H1 (cell line): ENCODE data around the gene CHST12. TPM values are rescaled to one million over a fixed set of nuclear protein-coding genes. Genes with fewer than 3 reads are reported as not detected.

Experiments used
- CTCF ChIA-PET: fragments of 300-600 bp; sonication (Branson Sonifier 250); formaldehyde crosslinking; loops from one replicate; lab custom pipeline; 2021; ENCODE audit not compliant: partially characterized antibody; lab: Charles Lee
- POLR2A ChIA-PET: fragments of 300-600 bp; sonication (Branson Sonifier 250); formaldehyde crosslinking; loops from one replicate; lab custom pipeline; 2021; ENCODE audit warnings: inconsistent platforms; ENCODE audit not compliant: partially characterized antibody; lab: Charles Lee
- DNase-seq, 2 experiments: peaks; one replicate each; pipeline versions ENCODE4 v3.0.0 to v3.0.0-alpha.2; 2010 to 2022; ENCODE audit warnings: low spot score in 2 of 2, low read depth in 1 of 2, mixed read lengths in 1 of 2
- FAIRE-seq: peaks from 2 replicates; lab custom pipeline; 2011; peaks lifted over from hg19 to GRCh38; lab: Jason Lieb, UNC
- H2AFZ ChIP-seq: 2 replicates; pipeline ENCODE4 v1.8.1; 2012; ENCODE audit warnings: low read length, inconsistent platforms
- H2AK5ac ChIP-seq: 2 replicates; pipeline ENCODE4 v1.6.1; 2013; ENCODE audit warnings: low read depth, low read length
- H2BK120ac ChIP-seq: replicated peaks from 2 replicates; pipeline ENCODE3; 2013; ENCODE audit warnings: low read depth, low read length, inconsistent platforms
- H2BK12ac ChIP-seq: 2 replicates; pipeline ENCODE4 v1.6.1; 2013; ENCODE audit warnings: low read depth, low read length
- H2BK15ac ChIP-seq: 2 replicates; pipeline ENCODE4 v1.6.1; 2013; ENCODE audit warnings: low read length
- H2BK20ac ChIP-seq: 2 replicates; pipeline ENCODE4 v1.6.1; 2013; ENCODE audit warnings: low read length
- H2BK5ac ChIP-seq: 2 replicates; pipeline ENCODE4 v1.6.1; 2013; ENCODE audit warnings: low read depth, low read length
- H3K14ac ChIP-seq: 2 replicates; pipeline ENCODE4 v1.6.1; 2013; ENCODE audit warnings: inconsistent platforms; ENCODE audit not compliant: insufficient read length
- H3K18ac ChIP-seq: 2 replicates; pipeline ENCODE4 v1.6.1; 2013; ENCODE audit warnings: low read length; ENCODE audit errors: extremely low read depth
- H3K23ac ChIP-seq: 2 replicates; pipeline ENCODE4 v1.6.1; 2013; ENCODE audit warnings: inconsistent platforms; ENCODE audit not compliant: insufficient read length
- H3K23me2 ChIP-seq: 2 replicates; pipeline ENCODE4 v1.6.1; 2013; ENCODE audit warnings: low read depth, low read length
- H3K27ac ChIP-seq: 2 replicates; pipeline ENCODE4 v1.6.1; 2011; ENCODE audit warnings: low read depth, low read length, inconsistent platforms
- H3K27me3 ChIP-seq, 4 experiments: replicated peaks in 1 of 4; 1 replicate in 1 of 4; 2 replicates in 3 of 4; pipeline versions ENCODE4 v1.6.1 to v1.8.1; 2011 to 2013; ENCODE audit warnings: low read length in 3 of 4, mild to moderate bottlenecking in 3 of 4, inconsistent platforms in 2 of 4, mixed read lengths in 2 of 4, moderate library complexity in 1 of 4; ENCODE audit not compliant: control insufficient read depth in 3 of 4, insufficient read depth in 3 of 4; ENCODE audit errors: extremely low read depth in 1 of 4
- H3K36me3 ChIP-seq, 4 experiments: 2 replicates each; pipeline versions ENCODE4 v1.6.1 to v1.8.1; 2011 to 2013; ENCODE audit warnings: mild to moderate bottlenecking in 4 of 4, low read length in 3 of 4, moderate library complexity in 2 of 4, control low read depth in 1 of 4, inconsistent platforms in 1 of 4; ENCODE audit not compliant: insufficient read depth in 4 of 4, control insufficient read depth in 2 of 4
- H3K4ac ChIP-seq: replicated peaks from 2 replicates; pipeline ENCODE3; 2013; ENCODE audit warnings: low read length, low read depth, mixed read lengths, inconsistent platforms; ENCODE audit not compliant: insufficient read length
- H3K4me1 ChIP-seq, 4 experiments: replicated peaks in 1 of 4; 1 replicate in 1 of 4; 2 replicates in 3 of 4; pipeline versions ENCODE4 v1.6.1 to v1.8.1; 2011 to 2013; ENCODE audit warnings: low read length in 3 of 4, inconsistent platforms in 2 of 4, mixed read lengths in 1 of 4; ENCODE audit not compliant: insufficient read depth in 4 of 4, control insufficient read depth in 3 of 4
- H3K4me2 ChIP-seq, 2 experiments: 2 replicates each; pipeline versions ENCODE4 v1.6.1 to v1.8.1; 2011 to 2013; ENCODE audit warnings: low read depth in 2 of 2, low read length in 2 of 2, control low read depth in 1 of 2, inconsistent platforms in 1 of 2, mild to moderate bottlenecking in 1 of 2; ENCODE audit not compliant: insufficient read depth in 1 of 2
- H3K4me3 ChIP-seq, 4 experiments: fragments of 200-600, 300-600 bp in 1 of 4; sonication (generic), shearing (Covaris generic), sonication (Bioruptor Twin) in 1 of 4; 2 replicates each; pipeline versions ENCODE4 v1.5.1 to v1.8.1; 2011 to 2016; ENCODE audit warnings: low read length in 4 of 4, low read depth in 3 of 4, control low read depth in 2 of 4, inconsistent platforms in 2 of 4, mild to moderate bottlenecking in 2 of 4, mixed read lengths in 1 of 4, moderate library complexity in 1 of 4; ENCODE audit not compliant: insufficient read depth in 2 of 4; ENCODE audit errors: extremely low read depth in 1 of 4
- H3K56ac ChIP-seq: replicated peaks from 2 replicates; pipeline ENCODE3; 2013; ENCODE audit warnings: low read depth, mild to moderate bottlenecking, mixed read lengths, low read length, inconsistent platforms; ENCODE audit not compliant: insufficient read length
- H3K79me1 ChIP-seq: 2 replicates; pipeline ENCODE4 v1.6.1; 2013; ENCODE audit warnings: low read depth, low read length, control low read depth
- H3K79me2 ChIP-seq, 2 experiments: 2 replicates each; pipeline versions ENCODE4 v1.6.1 to v1.8.1; 2012 to 2013; ENCODE audit warnings: low read length in 2 of 2, mild to moderate bottlenecking in 2 of 2, inconsistent platforms in 1 of 2; ENCODE audit not compliant: insufficient read depth in 2 of 2, control insufficient read depth in 1 of 2
- H3K9ac ChIP-seq, 4 experiments: replicated peaks in 1 of 4; 1 replicate in 1 of 4; 2 replicates in 3 of 4; pipeline versions ENCODE4 v1.6.1 to v1.8.1; 2011 to 2013; ENCODE audit warnings: low read depth in 3 of 4, low read length in 3 of 4, control low read depth in 2 of 4, mild to moderate bottlenecking in 2 of 4, moderate library complexity in 2 of 4, inconsistent platforms in 1 of 4; ENCODE audit errors: extremely low read depth in 1 of 4
- H3K9me3 ChIP-seq, 2 experiments: 2 replicates each; pipeline versions ENCODE4 v1.6.1 to v1.8.1; 2012 to 2013; ENCODE audit warnings: mild to moderate bottlenecking in 2 of 2, moderate library complexity in 2 of 2, control low read depth in 1 of 2, inconsistent platforms in 1 of 2, low read depth in 1 of 2, low read length in 1 of 2, mixed read lengths in 1 of 2; ENCODE audit not compliant: insufficient read depth in 2 of 2
- H4K20me1 ChIP-seq, 2 experiments: replicated peaks in 1 of 2; 2 replicates each; pipeline versions ENCODE3 to v1.8.1; 2011 to 2013; ENCODE audit warnings: inconsistent platforms in 2 of 2, low read length in 2 of 2, mild to moderate bottlenecking in 1 of 2; ENCODE audit not compliant: insufficient read depth in 2 of 2, control insufficient read depth in 1 of 2
- H4K5ac ChIP-seq: 2 replicates; pipeline ENCODE4 v1.6.1; 2013; ENCODE audit warnings: low read length, low read depth, mixed read lengths, inconsistent platforms; ENCODE audit not compliant: insufficient read length
- H4K8ac ChIP-seq: 2 replicates; pipeline ENCODE4 v1.8.0; 2013; ENCODE audit warnings: mild to moderate bottlenecking, moderate library complexity, low read length, inconsistent platforms; ENCODE audit not compliant: insufficient read depth; ENCODE audit errors: extremely low read depth
- H4K91ac ChIP-seq: replicated peaks from 2 replicates; pipeline ENCODE3; 2013; ENCODE audit warnings: low read length, mixed read lengths, inconsistent platforms; ENCODE audit not compliant: insufficient read length
- JUND ChIP-seq: IDR thresholded peaks from 2 replicates; pipeline ENCODE4 v1.6.1; 2011; ENCODE audit warnings: mild to moderate bottlenecking, improper control_type of control experiment, low read length
- WGBS, 2 experiments: shearing (Covaris generic) in 1 of 2; methylation state at CpG; one replicate each; pipeline versions ENCODE4 v1.1.6 to v1.1.7; 2013 to 2015; ENCODE audit warnings: low lambda C conversion rate in 2 of 2, mixed read lengths in 2 of 2, inconsistent platforms in 1 of 2, low coverage in 1 of 2, missing lambda C conversion rate in 1 of 2; ENCODE audit not compliant: insufficient replicate concordance in 2 of 2, insufficient coverage in 1 of 2, insufficient read length in 1 of 2; ENCODE audit errors: extremely low coverage in 1 of 2, missing lambda C conversion rate in 1 of 2; 5-methylcytosine and 5-hydroxymethylcytosine counted together
- polyA plus RNA-seq, 7 experiments: library from polyadenylated mRNA; depleted of rRNA in 3 of 7; stranded (reverse) in 5 of 7; unstranded in 2 of 7; fragments of >200 nt in 5 of 7; fragments of 200-250 nt in 2 of 7; gene quantifications; 1 replicate in 5 of 7; 2 replicates in 1 of 7; 4 replicates in 1 of 7; pipeline versions ENCODE4 v1.2.1 to v1.2.3, GENCODE V29; 2011 to 2013; ENCODE audit warnings: missing spikeins in 2 of 7, mixed read lengths in 2 of 7
- total RNA-seq: library from RNA; stranded (reverse); fragmentation: NEBNext Ultra II Directional; extraction: Animal tissue kit (Norgen Biotek cat#: 25700); gene quantifications from 2 replicates; pipeline ENCODE4 v1.2.1, GENCODE V29; 2021

Gene CHST12
- total and polyA plus RNA-seq, 2 of the 8 experiments (the other 6 are each of a cell fraction or from before 2014, with no cell fraction given): 13.4 to 24.1 TPM

DNA sequence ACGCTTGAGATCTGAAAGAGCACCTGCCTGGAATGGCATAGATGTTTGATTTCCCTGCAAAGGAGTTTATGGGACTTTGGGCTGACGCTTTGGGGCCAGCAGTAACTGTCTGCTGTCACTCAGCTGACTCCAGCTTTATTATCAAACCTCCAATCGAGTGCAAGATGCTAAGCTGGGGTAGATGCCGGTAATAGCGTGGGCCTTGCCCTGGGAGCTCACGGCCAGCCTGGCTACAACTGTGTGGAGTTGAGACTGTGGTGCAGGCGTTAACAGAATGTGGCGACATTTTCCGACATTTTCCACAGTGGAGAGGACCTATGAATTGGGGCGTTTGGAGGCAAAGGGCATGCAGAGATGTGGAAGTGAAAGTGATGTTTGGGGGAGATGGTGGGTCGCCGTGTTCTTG lies 1.3 kb downstream of the CHST12 start:
- no peaks in the 10 kb centered on the region for H3K27me3 ChIP-seq
- no peak overlapping the region for H2AFZ ChIP-seq
- no peak overlapping the region for H3K27ac ChIP-seq
- TF ChIP-seq JUND: no peak
- no peak overlapping the region for H3K14ac ChIP-seq
- H2BK15ac ChIP-seq: no peak overlapping the region
- H3K18ac ChIP-seq: no peak overlapping the region
- DNase-seq: no peak
- H3K4ac ChIP-seq: no peak overlapping the region
- WGBS, 2 experiments: 90% methylated on average over 12 of the region's 12 CpGs; no CpG with 5 or more reads in 1 of the 2 experiments
- peaks cover 4 to 5% of the 10 kb centered on the region in 2 experiments for H4K20me1 ChIP-seq
- no peak overlapping the region for H4K91ac ChIP-seq
- FAIRE-seq: no peak
- ChIA-PET CTCF (interaction anchor here (0.9 to 3.1 kb wide), 5 partner anchors 20 to 266 kb away, joined by 3 to 12 read pairs (median 5); no protein-coding TSS in a partner anchor), POLR2A (interaction anchor here (0.6 to 1.4 kb wide), 7 partner anchors 9 to 124 kb away, joined by 3 to 4 read pairs (median 3); no protein-coding TSS in a partner anchor)
- H3K4me1 ChIP-seq: peaks cover 2 to 8% (median 4%) of the 10 kb centered on the region in 4 experiments
- no peak overlapping the region for H2BK12ac ChIP-seq
- H3K36me3 ChIP-seq: no peaks in the 10 kb centered on the region
- H3K79me2 ChIP-seq: peaks cover 0 to 20% of the 10 kb centered on the region in 2 experiments; a peak in 1 of 4 replicates
- H3K4me2 ChIP-seq: peak overlapping the region; percentile 81 to 86
- H3K79me1 ChIP-seq: peaks cover 5% of the 10 kb centered on the region
- no peak overlapping the region for H4K5ac ChIP-seq
- H2BK5ac ChIP-seq: no peak overlapping the region
- H3K4me3 ChIP-seq: peak overlapping the region; percentile 72 to 95 (median 80); a peak in 7 of 8 replicates
- H3K23ac ChIP-seq: no peak overlapping the region
- peak overlapping the region; percentile 54 for H4K8ac ChIP-seq
- no peak overlapping the region for H2AK5ac ChIP-seq
- no peak overlapping the region; a peak in 1 of 7 replicates for H3K9ac ChIP-seq
- H2BK20ac ChIP-seq: no peak overlapping the region
- peaks cover 6% of the 10 kb centered on the region; the same call in 1 of the 2 replicates for H3K23me2 ChIP-seq
- no peaks in the 10 kb centered on the region for H3K9me3 ChIP-seq
- no peak overlapping the region for H3K56ac ChIP-seq
- no peak overlapping the region for H2BK120ac ChIP-seq
